Measurements from ENCODE around the gene CCDC183.

The CCDC183 gene

GRCh38 chr9:136750526-136750925, 45.6 kb upstream of the CCDC183 start:
- intact Hi-C loops (cut with DNase I; ENCODE audit: low total_unique reads): no loop called here
- Histone ChIP-seq H3K27ac (no peak overlapping the region), H3K4me1 (no peaks in the 10 kb centered on the region)

GRCh38 chr9:136751244-136751643, 44.9 kb upstream of the CCDC183 start:
- Histone ChIP-seq H3K9me3 (peaks cover 0 to 11% (median 5%) of the 10 kb centered on the region in 3 donors), H3K4me3 (no peak overlapping the region), H3K27me3 (peaks cover 0 to 58% of the 10 kb centered on the region in 2 donors), H3K4me1 (no peaks in the 10 kb centered on the region), H3K27ac (no peak overlapping the region), H3K36me3 (no peaks in the 10 kb centered on the region)
- no peak for DNase-seq
- TF ChIP-seq CTCF (IDR thresholded peaks at IDR 0.05): no peak
- intact Hi-C loops (cut with DNase I; ENCODE audit: low total_unique reads): no loop called here

More at GRCh38 chr9:136750526-136750925, 45.6 kb upstream of the CCDC183 start:
- Histone ChIP-seq H3K9me3 (peaks cover 0 to 11% (median 0%) of the 10 kb centered on the region in 3 donors), H3K27me3 (peaks cover 0 to 57% of the 10 kb centered on the region in 2 donors), H3K36me3 (no peaks in the 10 kb centered on the region), H3K4me3 (no peak overlapping the region)
- TF ChIP-seq CTCF (IDR thresholded peaks at IDR 0.05): no peak
- no peak for DNase-seq

GRCh38 chr9:136751814-136752213, 44.3 kb upstream of the CCDC183 start:
- Histone ChIP-seq H3K9me3 (peaks cover 0 to 11% (median 5%) of the 10 kb centered on the region in 3 donors), H3K36me3 (no peaks in the 10 kb centered on the region), H3K27me3 (peaks cover 0 to 58% of the 10 kb centered on the region in 2 donors), H3K4me3 (no peak overlapping the region), H3K4me1 (no peaks in the 10 kb centered on the region), H3K27ac (no peak overlapping the region)
- intact Hi-C loops (cut with DNase I; ENCODE audit: low total_unique reads): no loop called here
- no peak for DNase-seq
- no peak for TF ChIP-seq CTCF (IDR thresholded peaks at IDR 0.05)

- intact Hi-C loops (cut with DNase I; ENCODE audit: low total_unique reads): no loop called here
- Histone ChIP-seq H3K9me3 (peaks cover 0 to 11% (median 5%) of the 10 kb centered on the region in 3 donors), H3K27me3 (peaks cover 0 to 59% of the 10 kb centered on the region in 2 donors), H3K4me3 (no peak overlapping the region), H3K4me1 (no peaks in the 10 kb centered on the region), H3K27ac (no peak overlapping the region), H3K36me3 (no peaks in the 10 kb centered on the region)
- TF ChIP-seq CTCF (IDR thresholded peaks at IDR 0.05): no peak
- DNase-seq: no peak
These were observed 42.6 kb upstream of the CCDC183 start for GRCh38 chr9:136753371-136754058.

- TF ChIP-seq CTCF (IDR thresholded peaks at IDR 0.05): no peak
- intact Hi-C loops (cut with DNase I; ENCODE audit: low total_unique reads): no loop called here
These were observed 42.0 kb upstream of the CCDC183 start for GRCh38 chr9:136754059-136754572.

More at GRCh38 chr9:136754059-136754572, 42.0 kb upstream of the CCDC183 start:
- Histone ChIP-seq H3K36me3 (no peaks in the 10 kb centered on the region), H3K4me3 (no peak overlapping the region), H3K9me3 (peaks cover 0 to 11% (median 5%) of the 10 kb centered on the region in 3 donors), H3K27ac (no peak overlapping the region), H3K27me3 (peaks cover 0 to 57% of the 10 kb centered on the region in 2 donors), H3K4me1 (no peaks in the 10 kb centered on the region)
- DNase-seq: no peak
